Hepatocyte (in vitro differentiated cells): ENCODE measurements around the gene SRM.

ENCODE experiments used
- EZH2 ChIP-seq: fragments of 200-600 bp; sonication (generic); IDR thresholded peaks from 2 replicates; pipeline ENCODE4 v1.6.1; 2016; ENCODE audit warnings: antibody characterized with exemption, mild to moderate bottlenecking, borderline replicate concordance
- TF ChIP-seq, protein P1 (sequence below): fragments of 200-600 bp; sonication (generic); IDR thresholded peaks from 2 replicates; pipeline ENCODE4 v1.5.1; 2016; ENCODE audit warnings: antibody characterized with exemption, mild to moderate bottlenecking; ENCODE audit not compliant: poor library complexity

DNA sequence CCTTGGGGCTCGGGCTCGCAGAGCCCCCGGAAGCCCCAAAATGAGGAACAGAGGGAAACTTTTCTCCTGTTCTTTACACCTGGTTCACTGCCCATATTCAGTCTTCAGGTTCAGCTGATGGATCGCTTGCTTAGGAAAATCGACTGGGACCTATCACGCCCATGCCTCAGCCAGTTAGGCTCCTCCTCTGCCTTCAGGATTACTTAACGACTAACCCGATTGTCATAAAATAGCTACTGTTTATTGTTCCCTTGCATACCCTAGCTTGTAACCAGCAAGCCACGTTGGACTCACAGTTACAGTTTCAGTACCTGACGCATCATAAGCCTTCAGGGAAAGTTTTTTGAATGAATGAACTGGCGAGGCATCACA is 46.7 kb downstream of the SRM start:
- TF ChIP-seq, protein P1, sequence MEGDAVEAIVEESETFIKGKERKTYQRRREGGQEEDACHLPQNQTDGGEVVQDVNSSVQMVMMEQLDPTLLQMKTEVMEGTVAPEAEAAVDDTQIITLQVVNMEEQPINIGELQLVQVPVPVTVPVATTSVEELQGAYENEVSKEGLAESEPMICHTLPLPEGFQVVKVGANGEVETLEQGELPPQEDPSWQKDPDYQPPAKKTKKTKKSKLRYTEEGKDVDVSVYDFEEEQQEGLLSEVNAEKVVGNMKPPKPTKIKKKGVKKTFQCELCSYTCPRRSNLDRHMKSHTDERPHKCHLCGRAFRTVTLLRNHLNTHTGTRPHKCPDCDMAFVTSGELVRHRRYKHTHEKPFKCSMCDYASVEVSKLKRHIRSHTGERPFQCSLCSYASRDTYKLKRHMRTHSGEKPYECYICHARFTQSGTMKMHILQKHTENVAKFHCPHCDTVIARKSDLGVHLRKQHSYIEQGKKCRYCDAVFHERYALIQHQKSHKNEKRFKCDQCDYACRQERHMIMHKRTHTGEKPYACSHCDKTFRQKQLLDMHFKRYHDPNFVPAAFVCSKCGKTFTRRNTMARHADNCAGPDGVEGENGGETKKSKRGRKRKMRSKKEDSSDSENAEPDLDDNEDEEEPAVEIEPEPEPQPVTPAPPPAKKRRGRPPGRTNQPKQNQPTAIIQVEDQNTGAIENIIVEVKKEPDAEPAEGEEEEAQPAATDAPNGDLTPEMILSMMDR = no peak
- TF ChIP-seq EZH2 = no peak
